ENCODE results near the gene TMEM60. TPM values are rescaled to one million over a fixed set of nuclear protein-coding genes. Genes with fewer than 3 reads are reported as not detected.
A peak's percentile ranks its signal among the peaks of the same experiment; 100 is the strongest.

The TMEM60 gene
- total RNA-seq, 4 donors from 2014 or later, result 7.8 to 17.4 (median 11.7) TPM

- H3K27me3 ChIP-seq, result no peaks in the 10 kb centered on the region
- no peaks in the 10 kb centered on the region for H3K9me3 ChIP-seq
- H3K4me3 ChIP-seq, result peak overlapping the region; percentile 68 to 98 (median 87)
- peak overlapping the region; percentile 74 to 92 (median 90) for H3K27ac ChIP-seq
- 0 to 1% methylated on average over 34 to 35 of the region's 35 CpGs for WGBS, 2 donors
- TF ChIP-seq EP300 (IDR thresholded peaks at IDR 0.05) (no peak), CTCF (IDR thresholded peaks at IDR 0.05) (no peak), POLR2A (IDR thresholded peaks at IDR 0.05) (peak in 1 of 2 donors; percentile 23)
- peak in 1 of 2 donors; percentile 17 for DNase-seq (ENCODE audit: low spot score in 2 of 2)
- H3K4me1 ChIP-seq, result peaks cover 0 to 36% (median 9%) of the 10 kb centered on the region in 4 donors
- peaks cover 0 to 19% (median 0%) of the 10 kb centered on the region in 3 donors for H3K36me3 ChIP-seq
These were observed 370 bp downstream of the TMEM60 start for GRCh38 chr7:77797734-77798393.

GRCh38 chr7:77796960-77797359 is 1.3 kb downstream of the TMEM60 start:
- peak overlapping the region; percentile 68 to 98 (median 87) for H3K4me3 ChIP-seq
- no peaks in the 10 kb centered on the region for H3K27me3 ChIP-seq
- no peak for TF ChIP-seq POLR2A (IDR thresholded peaks at IDR 0.05)
- no peak for TF ChIP-seq CTCF (IDR thresholded peaks at IDR 0.05)
- TF ChIP-seq EP300 (IDR thresholded peaks at IDR 0.05), result no peak
- no peak for DNase-seq (ENCODE audit: low spot score in 2 of 2)
- peak overlapping the region in 2 of 4 donors; percentile 92 for H3K27ac ChIP-seq
- WGBS, 2 donors, result 56 to 57% methylated on average over 5 of the region's 5 CpGs
- no peaks in the 10 kb centered on the region for H3K9me3 ChIP-seq
- H3K36me3 ChIP-seq, result peaks cover 0 to 19% (median 0%) of the 10 kb centered on the region in 3 donors
- H3K4me1 ChIP-seq, result peaks cover 0 to 36% (median 9%) of the 10 kb centered on the region in 4 donors

GRCh38 chr7:77796109-77796508 is 2.1 kb downstream of the TMEM60 start:
- H3K4me3 ChIP-seq, result no peak overlapping the region
- WGBS, 2 donors, result 80 to 99% methylated on average over 3 of the region's 3 CpGs
- TF ChIP-seq CTCF (IDR thresholded peaks at IDR 0.05) (no peak), POLR2A (IDR thresholded peaks at IDR 0.05) (no peak), EP300 (IDR thresholded peaks at IDR 0.05) (no peak)
- no peaks in the 10 kb centered on the region for H3K9me3 ChIP-seq
- peaks cover 0 to 19% (median 0%) of the 10 kb centered on the region in 3 donors for H3K36me3 ChIP-seq
- H3K27me3 ChIP-seq, result no peaks in the 10 kb centered on the region
- H3K4me1 ChIP-seq, result peaks cover 0 to 36% (median 9%) of the 10 kb centered on the region in 4 donors
- no peak overlapping the region for H3K27ac ChIP-seq
- DNase-seq (ENCODE audit: low spot score in 2 of 2), result no peak

GRCh38 chr7:77794000-77794399 is 4.2 kb downstream of the TMEM60 start:
- no peak for DNase-seq (ENCODE audit: low spot score in 2 of 2)
- H3K4me1 ChIP-seq, result peaks cover 0 to 27% (median 5%) of the 10 kb centered on the region in 4 donors
- H3K36me3 ChIP-seq, result peaks cover 0 to 32% (median 0%) of the 10 kb centered on the region in 3 donors
- WGBS, 2 donors, result 69 to 80% methylated on average over 4 of the region's 4 CpGs
- no peak for TF ChIP-seq CTCF (IDR thresholded peaks at IDR 0.05)
- TF ChIP-seq EP300 (IDR thresholded peaks at IDR 0.05), result peak in 1 of 2 donors; percentile 17
- no peaks in the 10 kb centered on the region for H3K9me3 ChIP-seq
- no peak overlapping the region for H3K27ac ChIP-seq
- no peaks in the 10 kb centered on the region for H3K27me3 ChIP-seq
- no peak overlapping the region for H3K4me3 ChIP-seq

GRCh38 chr7:77791956-77792355 is 6.3 kb downstream of the TMEM60 start:
- TF ChIP-seq CTCF (IDR thresholded peaks at IDR 0.05), result no peak
- no peak for DNase-seq (ENCODE audit: low spot score in 2 of 2)
- Histone ChIP-seq H3K27me3 (no peaks in the 10 kb centered on the region), H3K4me3 (no peak overlapping the region), H3K27ac (no peak overlapping the region), H3K4me1 (peaks cover 0 to 20% (median 3%) of the 10 kb centered on the region in 4 donors), H3K9me3 (no peaks in the 10 kb centered on the region), H3K36me3 (peaks cover 0 to 32% (median 0%) of the 10 kb centered on the region in 3 donors)
- WGBS, 2 donors, result 89 to 96% methylated on average over 2 of the region's 2 CpGs

Measured in tibial nerve (tissue), 4 donors.